H1 (cell line): Measurements from ENCODE around the gene MRS2.

Source experiments
- CREB1 ChIP-seq: IDR thresholded peaks from 2 replicates; pipeline ENCODE4 v1.6.1; 2012; ENCODE audit warnings: inconsistent platforms
- CTCF ChIP-seq, 3 experiments: IDR thresholded peaks; 1 replicate in 2 of 3; 2 replicates in 1 of 3; pipeline versions ENCODE4 v1.5.1 to v1.6.1; 2011; ENCODE audit warnings: low read length in 3 of 3, mild to moderate bottlenecking in 3 of 3, inconsistent platforms in 2 of 3, low read depth in 1 of 3, moderate library complexity in 1 of 3; ENCODE audit not compliant: insufficient read depth in 1 of 3; ENCODE audit errors: control extremely low read depth in 1 of 3
- EZH2 ChIP-seq: fragments of 200-600 bp; sonication (generic); IDR thresholded peaks from 2 replicates; pipeline ENCODE4 v1.7.1; 2012; ENCODE audit warnings: low read depth, mild to moderate bottlenecking, moderate library complexity, low read length, inconsistent platforms; ENCODE audit not compliant: severe bottlenecking
- MAFK ChIP-seq: IDR thresholded peaks from 2 replicates; pipeline ENCODE4 v1.6.1; 2012; ENCODE audit warnings: low read depth, mild to moderate bottlenecking, improper control_type of control experiment, low read length
- MAX ChIP-seq: IDR thresholded peaks from 2 replicates; pipeline ENCODE4 v1.6.1; 2012; ENCODE audit warnings: inconsistent platforms
- POLR2A ChIP-seq, 2 experiments: IDR thresholded peaks; 1 replicate in 1 of 2; 2 replicates in 1 of 2; pipeline ENCODE4 v1.6.1; 2011; ENCODE audit warnings: low read depth in 2 of 2, low read length in 2 of 2, mild to moderate bottlenecking in 2 of 2; ENCODE audit errors: control extremely low read depth in 1 of 2
- POU5F1 ChIP-seq: IDR thresholded peaks from 2 replicates; pipeline ENCODE4 v1.6.1; 2011; ENCODE audit warnings: low read depth, mild to moderate bottlenecking, low read length, moderate library complexity
- RFX5 ChIP-seq: IDR thresholded peaks from 2 replicates; pipeline ENCODE4 v1.6.1; 2011; ENCODE audit warnings: low read depth, low read length, improper control_type of control experiment, borderline replicate concordance
- SIN3A ChIP-seq, 2 experiments: IDR thresholded peaks in 1 of 2; conservative IDR thresholded peaks in 1 of 2; 2 replicates each; pipeline ENCODE4 v1.6.1; 2011 to 2012; ENCODE audit warnings: low read length in 2 of 2, improper control_type of control experiment in 1 of 2, low read depth in 1 of 2, mild to moderate bottlenecking in 1 of 2
- TCF12 ChIP-seq: IDR thresholded peaks from 2 replicates; pipeline ENCODE4 v1.6.1; 2011; ENCODE audit warnings: low read depth, mild to moderate bottlenecking, low read length

- TF ChIP-seq RFX5 (no peak), CTCF (IDR thresholded peaks at IDR 0.05; ENCODE audit: control extremely low read depth in 1 of 3, insufficient read depth in 1 of 3, low read depth in 1 of 3, low read length in 3 of 3) (no peak), SIN3A (conservative IDR thresholded peaks at IDR 0.05 in 1 of 2, IDR thresholded peaks at IDR 0.05 in 1 of 2; ENCODE audit: low read depth in 1 of 2, low read length in 2 of 2) (no peak), MAFK (no peak), POLR2A (IDR thresholded peaks at IDR 0.05; ENCODE audit: control extremely low read depth in 1 of 2, low read depth in 2 of 2, low read length in 2 of 2) (no peak), CREB1 (no peak), MAX (no peak), TCF12 (no peak), POU5F1 (no peak), EZH2 (no peak)
Observed at GRCh38 chr6:24397631-24398030, 5.1 kb upstream of the MRS2 start.
